K562 (cell line): ENCODE data around the gene NME4. TPM values are rescaled to one million over a fixed set of nuclear protein-coding genes. Genes with fewer than 3 reads are reported as not detected.

ENCODE experiments used
- ATAC-seq: fragments of 200-7000 bp; cut with Tn5 transposase; 3 replicates; pipeline ENCODE4 v1.9.1; 2020; ENCODE audit warnings: moderate library complexity
- BruUV-seq: library from RNA; stranded (reverse); fragments of 400-500 nt; replicated peaks from 2 replicates; lab custom pipeline; 2021; lab: Mats Ljungman, UMichigan
- CTCF ChIA-PET: fragments of 300-600 bp; formaldehyde crosslinking; extraction: SDS; loops from one replicate; lab custom pipeline; 2021; ENCODE audit warnings: low intra/inter-chr PET ratio; lab: Yijun Ruan, JAX
- POLR2A ChIA-PET: fragments of 300-600, 350-650 bp; sonication (Branson Sonifier 250); formaldehyde crosslinking; extraction: SDS; loops from one replicate; lab custom pipeline; 2021; ENCODE audit warnings: antibody characterized with exemption, inconsistent platforms; lab: Yijun Ruan, JAX
- DNase-seq, 4 experiments: peaks; one replicate each; pipeline versions ENCODE4 v3.0.0 to v3.0.0-alpha.2; 2011 to 2018; ENCODE audit warnings: low spot score in 3 of 4, mixed read lengths in 3 of 4; ENCODE audit errors: extremely low read depth in 1 of 4
- FAIRE-seq: peaks from 2 replicates; lab custom pipeline; 2011; peaks lifted over from hg19 to GRCh38; lab: Jason Lieb, UNC
- H2AFZ ChIP-seq: 2 replicates; pipeline ENCODE4 v1.6.0; 2011; ENCODE audit warnings: low read depth, low read length, control low read depth, inconsistent platforms
- H3K27ac ChIP-seq: fragments of 200-600 bp; 3 replicates; pipeline ENCODE4 v1.8.0; 2011; ENCODE audit warnings: low read depth, mild to moderate bottlenecking, control low read depth, inconsistent platforms, low read length, moderate library complexity, mixed read lengths; ENCODE audit errors: extremely low read depth
- H3K27me3 ChIP-seq, 2 experiments: fragments of 300-600 bp in 1 of 2; 2 replicates in 1 of 2; 3 replicates in 1 of 2; pipeline versions ENCODE4 v1.6.0 to v1.8.0; 2011; ENCODE audit warnings: inconsistent platforms in 2 of 2, low read length in 2 of 2, mild to moderate bottlenecking in 1 of 2, mixed read lengths in 1 of 2, moderate library complexity in 1 of 2; ENCODE audit not compliant: control insufficient read depth in 2 of 2, insufficient read depth in 2 of 2
- H3K36me3 ChIP-seq: fragments of 300-600 bp; 3 replicates; pipeline ENCODE4 v1.8.0; 2011; ENCODE audit warnings: mild to moderate bottlenecking, low read length, inconsistent platforms; ENCODE audit not compliant: control insufficient read depth, insufficient read depth
- H3K4me1 ChIP-seq, 2 experiments: fragments of 200-600 bp in 1 of 2; replicated peaks in 1 of 2; 2 replicates in 1 of 2; 3 replicates in 1 of 2; pipeline versions ENCODE4 v1.5.1 to v1.8.0; 2011; ENCODE audit warnings: inconsistent platforms in 2 of 2, low read length in 2 of 2, mild to moderate bottlenecking in 1 of 2, mixed read lengths in 1 of 2, moderate library complexity in 1 of 2; ENCODE audit not compliant: control insufficient read depth in 2 of 2, insufficient read depth in 2 of 2
- H3K4me2 ChIP-seq: 2 replicates; pipeline ENCODE4 v1.6.1; 2011; ENCODE audit warnings: low read length, control low read depth, inconsistent platforms, mixed read lengths; ENCODE audit not compliant: insufficient read depth
- H3K4me3 ChIP-seq: fragments of 200-600 bp; sonication (generic), shearing (Covaris generic); 2 replicates; pipeline ENCODE4 v1.5.1; 2016; ENCODE audit warnings: control low read depth, inconsistent platforms
- H3K79me2 ChIP-seq: fragments of 200-600 bp; 3 replicates; pipeline ENCODE4 v1.8.0; 2011; ENCODE audit warnings: low read length, inconsistent platforms; ENCODE audit not compliant: control insufficient read depth, insufficient read depth
- H3K9ac ChIP-seq, 2 experiments: 2 replicates each; pipeline versions ENCODE4 v1.6.0 to v1.6.1; 2011; ENCODE audit warnings: low read depth in 2 of 2, low read length in 2 of 2, control low read depth in 1 of 2, inconsistent platforms in 1 of 2, mild to moderate bottlenecking in 1 of 2, mixed read lengths in 1 of 2; ENCODE audit not compliant: insufficient read depth in 1 of 2
- H3K9me1 ChIP-seq: one replicate; pipeline ENCODE4 v1.6.0; 2011; ENCODE audit warnings: inconsistent platforms, mild to moderate bottlenecking, low read length, moderate library complexity; ENCODE audit not compliant: control insufficient read depth, insufficient read depth
- H3K9me3 ChIP-seq: replicated peaks from 2 replicates; pipeline ENCODE4 v1.5.1; 2011; ENCODE audit warnings: low read depth, low read length, inconsistent platforms; ENCODE audit not compliant: control insufficient read depth, insufficient read depth
- H4K20me1 ChIP-seq: replicated peaks from 2 replicates; pipeline ENCODE4 v1.6.1; 2011; ENCODE audit warnings: low read length, inconsistent platforms, mixed read lengths; ENCODE audit not compliant: control insufficient read depth, insufficient read depth
- CAMTA2 ChIP-seq: fragments of 250-450 bp; sonication (Bioruptor Pico); conservative IDR thresholded peaks from 2 replicates; pipeline ENCODE4 v1.5.1; 2022
- CBX3 ChIP-seq, 2 experiments: IDR thresholded peaks; 1 replicate in 1 of 2; 2 replicates in 1 of 2; pipeline ENCODE4 v1.6.1; 2012; ENCODE audit warnings: inconsistent platforms in 2 of 2, low read length in 2 of 2, borderline replicate concordance in 1 of 2, control low read depth in 1 of 2
- CHD4 ChIP-seq: fragments of 200-600 bp; sonication (generic); IDR thresholded peaks from 3 replicates; pipeline ENCODE4 v1.6.1; 2012; ENCODE audit warnings: low read depth, mild to moderate bottlenecking, mixed read lengths, low read length, inconsistent platforms; ENCODE audit not compliant: insufficient read depth, insufficient replicate concordance, poor library complexity, severe bottlenecking
- ERF ChIP-seq: fragments of 450-650 bp; formaldehyde crosslinking; IDR thresholded peaks from 2 replicates; pipeline ENCODE4 v1.4.0; 2020; ENCODE audit warnings: mild to moderate bottlenecking, mixed read lengths
- ESRRB ChIP-seq: fragments of 250-450 bp; sonication (Bioruptor Pico); IDR thresholded peaks from 2 replicates; pipeline ENCODE4 v1.5.0; 2020; ENCODE audit warnings: mild to moderate bottlenecking, moderate library complexity, borderline replicate concordance
- FIP1L1 ChIP-seq: fragments of 200-400 bp; formaldehyde crosslinking; IDR thresholded peaks from 2 replicates; pipeline ENCODE4 v1.6.1; 2018; ENCODE audit warnings: mild to moderate bottlenecking, low read depth, low read length; ENCODE audit not compliant: poor library complexity, severe bottlenecking
- FOXA3 ChIP-seq, 2 experiments: fragments of 450-650 bp in 1 of 2; sonication (generic) in 1 of 2; formaldehyde crosslinking; IDR thresholded peaks in 1 of 2; conservative IDR thresholded peaks in 1 of 2; 2 replicates each; pipeline versions ENCODE4 v1.4.0 to v1.8.0; 2020 to 2022; ENCODE audit warnings: mild to moderate bottlenecking in 2 of 2, missing genetic modification reagents in 1 of 2
- GTF2F1 ChIP-seq: IDR thresholded peaks from 2 replicates; pipeline ENCODE4 v1.6.1; 2011; ENCODE audit warnings: low read depth, low read length, improper control_type of control experiment
- ILK ChIP-seq: fragments of 450-650 bp; IDR thresholded peaks from 2 replicates; pipeline ENCODE4 v1.6.1; 2016; ENCODE audit warnings: missing genetic modification characterization, low read depth, mild to moderate bottlenecking, missing compliant biosample characterization, moderate library complexity, borderline replicate concordance
- LARP7 ChIP-seq: fragments of 450-650 bp; IDR thresholded peaks from 2 replicates; pipeline ENCODE4 v1.6.1; 2016
- MED1 ChIP-seq: sonication (generic); formaldehyde crosslinking; IDR thresholded peaks from 2 replicates; pipeline ENCODE4 v1.8.1; 2023; ENCODE audit warnings: missing genetic modification reagents, borderline replicate concordance
- SP1 ChIP-seq: sonication (generic); formaldehyde crosslinking; IDR thresholded peaks from 2 replicates; pipeline ENCODE4 v1.8.1; 2022; ENCODE audit warnings: mild to moderate bottlenecking, missing genetic modification reagents
- TEAD1 ChIP-seq, 2 experiments: fragments of 450-650 bp in 1 of 2; sonication (generic) in 1 of 2; formaldehyde crosslinking; IDR thresholded peaks; 2 replicates each; pipeline versions ENCODE4 v1.4.0 to v1.8.0; 2020 to 2022; ENCODE audit warnings: mild to moderate bottlenecking in 2 of 2, missing genetic modification reagents in 1 of 2
- TFAM ChIP-seq: fragments of 250-450 bp; sonication (Bioruptor Pico); conservative IDR thresholded peaks from 2 replicates; pipeline ENCODE4 v1.5.0; 2021; ENCODE audit warnings: mild to moderate bottlenecking, moderate library complexity
- ZBED1 ChIP-seq: IDR thresholded peaks from 2 replicates; pipeline ENCODE4 v1.6.1; 2014
- ZFP30 ChIP-seq: fragments of 250-450 bp; sonication (Bioruptor Pico); IDR thresholded peaks from 2 replicates; pipeline ENCODE4 v1.8.0; 2022; ENCODE audit warnings: moderate library complexity, mild to moderate bottlenecking, inconsistent platforms, borderline replicate concordance
- ZFX ChIP-seq: sonication (generic); formaldehyde crosslinking; IDR thresholded peaks from 2 replicates; pipeline ENCODE4 v1.8.0; 2022; ENCODE audit warnings: mild to moderate bottlenecking, missing genetic modification reagents, moderate library complexity
- ZNF232 ChIP-seq: sonication (generic); formaldehyde crosslinking; IDR thresholded peaks from 2 replicates; pipeline ENCODE4 v1.8.0; 2022; ENCODE audit warnings: mild to moderate bottlenecking, missing genetic modification reagents
- WGBS: fragments of 100-300 bp; shearing (Covaris generic); methylation state at CpG from one replicate; pipeline ENCODE4 v1.1.6; 2016; ENCODE audit warnings: low coverage, mixed read lengths; ENCODE audit not compliant: insufficient coverage; ENCODE audit errors: missing lambda C conversion rate; 5-methylcytosine and 5-hydroxymethylcytosine counted together
- in situ Hi-C: fragments of 300-500 bp; cut with MboI; formaldehyde crosslinking; loops from 4 replicates; pipeline ENCODE4 v1.15.0; 2018; ENCODE audit warnings: inconsistent platforms, mixed read lengths
- intact Hi-C: fragments of 100-400 bp; cut with micrococcal nuclease; formaldehyde crosslinking; loops from 2 replicates; pipeline ENCODE4 v1.14.2; 2022
- polyA plus RNA-seq, 8 experiments: library from polyadenylated mRNA; depleted of rRNA in 4 of 8; stranded (reverse) in 5 of 8; unstranded in 3 of 8; fragments of >200 nt; fragmentation: Nextera tagmentation in 2 of 8; fragmentation: Illumina TruSeq in 1 of 8; extraction: Ambion mirVana in 2 of 8; extraction: Trizol in 1 of 8; gene quantifications; 2 replicates each; pipeline versions ENCODE4 v1.2.1 to v1.2.3, GENCODE V29; 2011 to 2014; ENCODE audit warnings: inconsistent platforms in 1 of 8, missing spikeins in 1 of 8
- total RNA-seq, 7 experiments: library from RNA; depleted of rRNA in 6 of 7; stranded (reverse); fragments of >200 nt in 6 of 7; fragmentation: Illumina TruSeq in 2 of 7; extraction: Trizol in 2 of 7; gene quantifications; 2 replicates each; pipeline versions ENCODE4 v1.2.1 to v1.2.3, GENCODE V29; 2011 to 2021; ENCODE audit warnings: low replicate concordance in 1 of 7
- TF ChIP-seq, protein P1 (sequence below): sonication (generic); formaldehyde crosslinking; IDR thresholded peaks from 2 replicates; pipeline ENCODE4 v1.8.0; 2022; ENCODE audit warnings: missing genetic modification reagents, mild to moderate bottlenecking, borderline replicate concordance

NME4 gene
- total and polyA plus RNA-seq, 9 of the 15 experiments (the other 6 are each of a cell fraction or from before 2014, with no cell fraction given) = 15.4 to 264 (median 139) TPM

DNA sequence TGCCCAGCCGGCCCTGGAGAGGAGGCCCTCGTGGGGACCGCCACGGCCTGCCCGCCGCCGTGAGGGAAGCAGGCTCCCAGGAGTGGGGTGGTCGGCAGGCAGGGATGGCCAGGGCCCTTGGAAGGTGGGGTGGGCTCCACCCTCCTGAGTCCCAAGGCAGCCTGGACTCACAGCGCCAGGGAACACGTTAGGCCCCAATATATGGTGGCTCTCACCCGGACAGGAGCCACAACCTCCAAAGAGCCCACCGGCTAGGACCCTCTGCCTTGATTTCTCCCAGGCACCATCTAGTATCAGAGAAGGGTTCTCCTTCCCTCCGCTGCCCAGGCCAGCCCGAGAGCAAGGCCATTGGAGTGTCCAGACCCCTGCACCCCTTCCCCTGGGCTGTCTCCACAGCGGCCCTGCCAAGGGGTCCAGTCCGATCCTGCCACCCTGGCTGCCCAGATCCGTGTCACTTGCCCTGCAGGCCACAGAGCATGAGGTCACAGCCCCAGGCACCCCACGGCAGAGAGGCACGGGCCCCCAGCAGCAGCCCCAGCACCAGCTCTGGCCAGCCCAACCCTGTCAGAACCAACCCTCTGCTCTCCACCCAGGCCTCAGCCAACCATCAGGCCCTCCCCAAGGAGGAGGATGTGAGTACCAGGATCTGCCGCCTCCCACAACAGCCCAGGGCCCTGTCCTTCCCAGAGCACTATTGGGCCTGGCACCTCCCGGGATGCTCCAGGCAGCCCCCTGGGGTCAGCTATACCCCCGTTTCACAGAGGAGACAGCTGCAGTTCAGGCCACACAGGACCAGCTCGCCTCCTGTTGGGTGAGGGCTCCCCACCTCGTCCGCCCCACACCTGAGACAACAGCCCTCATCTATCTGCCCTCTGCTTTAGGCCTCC lies 43.4 kb upstream of the NME4 start:
- Histone ChIP-seq H3K9ac (peak overlapping the region; percentile 61 to 90), H3K4me1 (peaks cover 26 to 42% of the 10 kb centered on the region in 2 experiments), H3K4me3 (peak overlapping the region; percentile 52), H3K4me2 (peak overlapping the region; percentile 76), H3K27ac (peak overlapping the region; percentile 60), H3K27me3 (no peaks in the 10 kb centered on the region), H3K79me2 (peaks cover 35% of the 10 kb centered on the region), H3K36me3 (peaks cover 21% of the 10 kb centered on the region), H4K20me1 (no peaks in the 10 kb centered on the region; the same call in 1 of the 2 replicates), H3K9me1 (peaks cover 3% of the 10 kb centered on the region), H2AFZ (peak overlapping the region; percentile 89), H3K9me3 (no peaks in the 10 kb centered on the region)
- no TSS peak for BruUV-seq
- ATAC-seq = peak; percentile 3; the same call in 1 of the 3 replicates
- ChIA-PET CTCF (no interaction called here), POLR2A (interaction anchor here (0.5 to 1.4 kb wide), 4 partner anchors 9 to 368 kb away, joined by 3 to 5 read pairs (median 3); no protein-coding TSS in a partner anchor)
- in situ Hi-C loops = no loop called here
- no peak for DNase-seq
- WGBS = 38% methylated on average over 21 of the region's 25 CpGs
- FAIRE-seq = no peak
- intact Hi-C loops = loop anchor here (5.0 kb wide), 1 partner anchor 116 kb away; no protein-coding TSS in a partner anchor
- TF ChIP-seq CHD4 (no peak), ESRRB (no peak), CAMTA2 (CRISPR knock-in tag) (no peak), ZFP30 (CRISPR knock-in tag) (no peak), ILK (tag) (no peak), TEAD1 (CRISPR knock-in tag; IDR thresholded peaks at IDR 0.05) (no peak), ZBED1 (no peak), GTF2F1 (no peak), ERF (no peak), CBX3 (IDR thresholded peaks at IDR 0.05; ENCODE audit: borderline replicate concordance in 1 of 2, low read length in 2 of 2) (no peak), ZFX (CRISPR knock-in tag) (peak; percentile 63), FOXA3 (CRISPR knock-in tag; conservative IDR thresholded peaks at IDR 0.05 in 1 of 2, IDR thresholded peaks at IDR 0.05 in 1 of 2) (0 out of 4 replicates have a peak, but pooled peaks of 1 of the 2 experiments have one; percentile 6), TFAM (CRISPR knock-in tag) (no peak), ZNF232 (CRISPR knock-in tag) (no peak), LARP7 (no peak), FIP1L1 (peak; percentile 20), SP1 (CRISPR knock-in tag) (no peak; the same call in 1 of the 2 replicates), MED1 (no peak)
- TF ChIP-seq, protein P1, sequence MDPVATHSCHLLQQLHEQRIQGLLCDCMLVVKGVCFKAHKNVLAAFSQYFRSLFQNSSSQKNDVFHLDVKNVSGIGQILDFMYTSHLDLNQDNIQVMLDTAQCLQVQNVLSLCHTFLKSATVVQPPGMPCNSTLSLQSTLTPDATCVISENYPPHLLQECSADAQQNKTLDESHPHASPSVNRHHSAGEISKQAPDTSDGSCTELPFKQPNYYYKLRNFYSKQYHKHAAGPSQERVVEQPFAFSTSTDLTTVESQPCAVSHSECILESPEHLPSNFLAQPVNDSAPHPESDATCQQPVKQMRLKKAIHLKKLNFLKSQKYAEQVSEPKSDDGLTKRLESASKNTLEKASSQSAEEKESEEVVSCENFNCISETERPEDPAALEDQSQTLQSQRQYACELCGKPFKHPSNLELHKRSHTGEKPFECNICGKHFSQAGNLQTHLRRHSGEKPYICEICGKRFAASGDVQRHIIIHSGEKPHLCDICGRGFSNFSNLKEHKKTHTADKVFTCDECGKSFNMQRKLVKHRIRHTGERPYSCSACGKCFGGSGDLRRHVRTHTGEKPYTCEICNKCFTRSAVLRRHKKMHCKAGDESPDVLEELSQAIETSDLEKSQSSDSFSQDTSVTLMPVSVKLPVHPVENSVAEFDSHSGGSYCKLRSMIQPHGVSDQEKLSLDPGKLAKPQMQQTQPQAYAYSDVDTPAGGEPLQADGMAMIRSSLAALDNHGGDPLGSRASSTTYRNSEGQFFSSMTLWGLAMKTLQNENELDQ (CRISPR knock-in tag) = no peak
